ENCODE measurements around the gene LACRT.

DNA sequence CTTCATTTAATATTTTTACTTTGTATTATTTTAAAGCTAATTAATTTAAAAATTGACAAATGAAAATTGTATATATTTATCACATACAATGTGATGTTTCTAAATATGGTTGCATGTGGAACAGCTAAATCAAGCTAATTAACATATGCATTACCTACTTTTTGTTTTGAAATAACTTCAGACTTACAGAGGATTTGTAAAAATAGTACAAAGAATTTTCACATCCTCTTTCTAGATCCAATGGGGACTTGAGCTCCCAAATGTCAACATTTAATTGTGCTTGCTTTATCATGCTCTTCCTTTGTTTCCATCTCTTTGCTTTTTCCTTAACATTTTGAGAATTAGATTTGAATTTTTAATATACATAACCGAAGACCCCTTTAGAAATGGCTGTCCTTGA, 6.9 kb upstream of the LACRT start:
- TF ChIP-seq SIN3A (IDR thresholded peaks at IDR 0.05; ENCODE audit: borderline replicate concordance, insufficient read depth, low read length) (no peak), POLR2AphosphoS5 (IDR thresholded peaks at IDR 0.05; ENCODE audit: low read depth, low read length) (no peak), REST (IDR thresholded peaks at IDR 0.05; ENCODE audit: insufficient read depth in 1 of 2, low read depth in 2 of 2, low read length in 2 of 2) (no peak), TAF1 (IDR thresholded peaks at IDR 0.05; ENCODE audit: borderline replicate concordance, insufficient read depth, low read length) (no peak), FOXP2 (optimal IDR thresholded peaks at IDR 0.05; ENCODE audit: borderline replicate concordance, extremely low read depth, extremely low read length, insufficient read depth) (no peak)

Measured in PFSK-1 (cell line).